GM10266 (cell line): ENCODE data around the gene APOC4.

Experiments
- DNase-seq: peaks from one replicate; pipeline ENCODE4 v3.0.0; 2012; ENCODE audit errors: extremely low spot score
- TF ChIP-seq, protein P1 (sequence below): IDR thresholded peaks from 2 replicates; pipeline ENCODE4 v1.5.1; 2012; ENCODE audit warnings: mild to moderate bottlenecking, low read depth; ENCODE audit not compliant: control insufficient read depth, insufficient read depth; ENCODE audit errors: missing control alignments

Gene APOC4

GRCh38 chr19:44975444-44975843 is 33.4 kb downstream of the APOC4 start:
- no peak for DNase-seq
- TF ChIP-seq, protein P1, sequence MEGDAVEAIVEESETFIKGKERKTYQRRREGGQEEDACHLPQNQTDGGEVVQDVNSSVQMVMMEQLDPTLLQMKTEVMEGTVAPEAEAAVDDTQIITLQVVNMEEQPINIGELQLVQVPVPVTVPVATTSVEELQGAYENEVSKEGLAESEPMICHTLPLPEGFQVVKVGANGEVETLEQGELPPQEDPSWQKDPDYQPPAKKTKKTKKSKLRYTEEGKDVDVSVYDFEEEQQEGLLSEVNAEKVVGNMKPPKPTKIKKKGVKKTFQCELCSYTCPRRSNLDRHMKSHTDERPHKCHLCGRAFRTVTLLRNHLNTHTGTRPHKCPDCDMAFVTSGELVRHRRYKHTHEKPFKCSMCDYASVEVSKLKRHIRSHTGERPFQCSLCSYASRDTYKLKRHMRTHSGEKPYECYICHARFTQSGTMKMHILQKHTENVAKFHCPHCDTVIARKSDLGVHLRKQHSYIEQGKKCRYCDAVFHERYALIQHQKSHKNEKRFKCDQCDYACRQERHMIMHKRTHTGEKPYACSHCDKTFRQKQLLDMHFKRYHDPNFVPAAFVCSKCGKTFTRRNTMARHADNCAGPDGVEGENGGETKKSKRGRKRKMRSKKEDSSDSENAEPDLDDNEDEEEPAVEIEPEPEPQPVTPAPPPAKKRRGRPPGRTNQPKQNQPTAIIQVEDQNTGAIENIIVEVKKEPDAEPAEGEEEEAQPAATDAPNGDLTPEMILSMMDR = no peak

GRCh38 chr19:44984005-44984404 is 42.0 kb downstream of the APOC4 start:
- TF ChIP-seq, protein P1 = no peak
- DNase-seq = no peak

GRCh38 chr19:44985445-44985844 is 43.4 kb downstream of the APOC4 start:
- TF ChIP-seq, protein P1 = no peak
- DNase-seq = no peak

GRCh38 chr19:44986389-44986788 is 44.4 kb downstream of the APOC4 start:
- TF ChIP-seq, protein P1 = no peak
- no peak for DNase-seq

DNA sequence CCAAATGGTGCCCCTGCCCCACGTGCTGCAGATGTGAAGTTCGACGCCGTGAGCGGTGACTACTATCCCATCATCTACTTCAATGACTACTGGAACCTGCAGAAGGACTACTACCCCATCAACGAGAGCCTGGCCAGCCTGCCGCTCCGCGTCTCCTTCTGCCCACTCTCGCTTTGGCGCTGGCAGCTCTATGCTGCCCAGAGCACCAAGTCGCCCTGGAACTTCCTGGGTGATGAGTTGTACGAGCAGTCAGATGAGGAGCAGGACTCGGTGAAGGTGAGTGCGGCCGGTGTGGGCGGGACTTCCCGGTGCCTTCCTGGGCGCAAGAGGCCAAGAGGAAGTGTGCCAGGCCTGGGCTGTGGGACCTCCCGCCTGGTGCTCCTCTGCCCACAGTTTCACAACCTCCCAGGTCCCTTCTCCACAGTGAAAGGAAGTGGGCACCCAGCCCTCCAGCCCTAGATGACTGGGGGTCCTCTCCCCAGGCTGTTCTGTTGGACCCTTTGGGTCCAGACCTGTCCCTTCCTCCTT is 45.2 kb downstream of the APOC4 start:
- TF ChIP-seq, protein P1 = no peak

DNA sequence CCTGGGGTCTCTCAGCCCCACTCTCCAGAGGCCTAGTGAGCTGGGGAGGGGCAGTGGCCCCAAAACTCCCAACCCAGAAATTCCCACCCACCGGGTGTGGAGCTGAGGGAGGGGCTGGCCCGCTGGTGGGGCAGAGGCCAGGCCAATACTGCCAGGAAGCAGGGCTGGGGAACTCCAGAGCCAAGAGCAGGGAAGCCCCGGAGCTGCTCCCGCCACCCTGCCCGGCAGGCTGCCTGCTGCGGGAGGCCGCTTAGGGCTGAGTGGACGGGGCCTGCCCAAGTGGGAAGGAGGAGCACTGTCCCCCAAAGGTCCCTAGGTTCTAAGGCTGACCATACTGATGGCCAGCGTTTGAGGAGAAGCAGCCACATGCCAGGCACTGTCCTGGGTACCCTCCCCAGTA is 46.2 kb downstream of the APOC4 start:
- no peak for DNase-seq

More for the DNA sequence above, 45.2 kb downstream of the APOC4 start:
- no peak for DNase-seq

DNA sequence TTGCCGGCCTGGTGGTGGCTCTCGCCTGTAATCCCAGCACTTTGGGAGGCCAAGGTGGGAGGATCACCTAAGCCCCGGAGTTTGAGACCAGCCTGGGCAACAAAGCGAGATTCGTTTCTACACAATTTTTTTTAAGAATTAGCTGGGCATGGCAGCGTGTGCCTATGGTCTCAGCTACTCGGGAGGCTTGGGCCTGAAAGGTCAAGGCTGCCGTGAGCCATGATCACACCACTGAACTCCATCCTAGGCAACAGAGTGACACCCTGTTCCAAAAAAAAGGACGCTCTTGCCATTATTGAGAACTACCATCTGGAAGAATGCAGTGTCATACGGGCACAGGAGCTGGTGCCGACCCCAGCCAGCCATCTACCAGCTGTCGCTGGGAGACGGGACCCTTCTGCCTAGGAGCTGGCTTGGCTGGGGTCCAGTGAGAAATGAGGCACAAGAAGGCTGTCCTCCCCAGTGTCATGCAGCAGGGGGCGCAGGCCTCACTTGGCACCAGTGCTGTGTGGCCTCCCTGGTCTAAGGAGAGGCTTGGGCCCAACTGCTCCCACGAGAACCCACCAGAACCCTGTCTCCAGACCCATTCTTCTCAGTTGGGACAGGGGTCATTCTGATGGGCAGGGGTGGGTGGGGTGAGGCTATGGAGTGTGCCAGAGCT is 47.0 kb downstream of the APOC4 start:
- TF ChIP-seq, protein P1 = peak; percentile 81
- DNase-seq = peak; percentile 85

More for the DNA sequence above, 46.2 kb downstream of the APOC4 start:
- TF ChIP-seq, protein P1 = no peak
